Left lung (tissue), 10 donors: ENCODE measurements around the gene PHLDB3. TPM values are rescaled to one million over a fixed set of nuclear protein-coding genes. Genes with fewer than 3 reads are reported as not detected.
A peak's percentile ranks its signal among the peaks of the same experiment; 100 is the strongest.
"Not testable (repeated sequence)": the region's sequence is repeated elsewhere in the genome, so short reads cannot be mapped to it uniquely, and the experiment has no call there.

ENCODE experiments used
- ATAC-seq: fragments of 200-7000 bp; cut with Tn5 transposase; one replicate; pipeline ENCODE4 v1.9.1; 2020; ENCODE audit warnings: moderate library complexity
- DNase-seq, 4 donors: peaks; one replicate each; pipeline ENCODE4 v3.0.0-alpha.2; 2013 to 2020
- H3K27ac ChIP-seq, 2 donors: fragments of 200-600 bp; sonication (generic) in 1 of 2; one replicate each; pipeline versions ENCODE4 v1.5.0 to v1.8.0; 2020 to 2021
- H3K27me3 ChIP-seq, 2 donors: fragments of 200-600 bp; sonication (generic) in 1 of 2; one replicate each; pipeline versions ENCODE4 v1.5.0 to v1.8.0; 2020 to 2021
- H3K36me3 ChIP-seq, 2 donors: fragments of 200-600 bp; sonication (generic) in 1 of 2; one replicate each; pipeline versions ENCODE4 v1.5.0 to v1.8.0; 2020 to 2021
- H3K4me1 ChIP-seq, 2 donors: fragments of 200-600 bp; one replicate each; pipeline ENCODE4 v1.8.0; 2021
- H3K4me3 ChIP-seq, 2 donors: fragments of 200-600 bp; sonication (generic) in 1 of 2; one replicate each; pipeline versions ENCODE4 v1.5.0 to v1.8.0; 2020 to 2021; ENCODE audit warnings: mild to moderate bottlenecking in 1 of 2
- H3K9me3 ChIP-seq, 2 donors: fragments of 200-600 bp; sonication (generic) in 1 of 2; one replicate each; pipeline versions ENCODE4 v1.5.0 to v1.8.0; 2020 to 2021
- CTCF ChIP-seq, 2 donors: fragments of 200-600 bp; sonication (generic) in 1 of 2; IDR thresholded peaks; one replicate each; pipeline versions ENCODE4 v1.5.0 to v1.8.0; 2021; ENCODE audit warnings: antibody characterized with exemption in 2 of 2
- intact Hi-C, 2 donors: fragments of 100-400 bp; cut with DNase I; formaldehyde crosslinking; loops; one replicate each; pipeline versions ENCODE4 v1.11.2 to v1.14.2; 2022
- polyA plus RNA-seq, 6 donors: library from polyadenylated mRNA; unstranded; fragments of 120-200 nt; gene quantifications; one replicate each; pipeline ENCODE4 v1.2.1, GENCODE V29; 2013; ENCODE audit not compliant: insufficient read length in 6 of 6
- total RNA-seq, 2 donors: library from RNA; stranded (reverse); fragmentation: NEBNext Ultra II Directional; extraction: Animal tissue kit (Norgen Biotek cat#: 25700); gene quantifications; one replicate each; pipeline ENCODE4 v1.2.1, GENCODE V29; 2021
- donor health status: DM: no; HTN: yes; CAD: no.
- donor health status: DM: no; HTN: no; CAD: no.

PHLDB3 gene
- total and polyA plus RNA-seq, 8 donors: 4.5 to 13.3 (median 9.8) TPM

GRCh38 chr19:43525836-43526771 is 21.6 kb upstream of the PHLDB3 start:
- DNase-seq (peak in 1 of 4 donors; percentile 16), ATAC-seq (peak; percentile 28)
- H3K27me3 ChIP-seq: no peaks in the 10 kb centered on the region
- H3K4me3 ChIP-seq: peak overlapping the region; percentile 83 to 92
- intact Hi-C loops: loop anchor here in 1 of 2 donors (10.0 kb wide), 1 partner anchor 81 kb away; no protein-coding TSS in a partner anchor
- H3K27ac ChIP-seq: peak overlapping the region; percentile 82 to 84
- peaks cover 19 to 31% of the 10 kb centered on the region in 2 donors for H3K4me1 ChIP-seq
- TF ChIP-seq CTCF (IDR thresholded peaks at IDR 0.05): no peak
- H3K9me3 ChIP-seq: no peaks in the 10 kb centered on the region
- no peaks in the 10 kb centered on the region for H3K36me3 ChIP-seq

GRCh38 chr19:43524922-43525835 is 20.6 kb upstream of the PHLDB3 start:
- H3K4me1 ChIP-seq: peaks cover 19 to 31% of the 10 kb centered on the region in 2 donors
- TF ChIP-seq CTCF (IDR thresholded peaks at IDR 0.05): no peak
- H3K27me3 ChIP-seq: no peaks in the 10 kb centered on the region
- H3K36me3 ChIP-seq: no peaks in the 10 kb centered on the region
- peak overlapping the region; percentile 82 to 84 for H3K27ac ChIP-seq
- intact Hi-C loops: loop anchor here in 1 of 2 donors (10.0 kb wide), 1 partner anchor 80 kb away; no protein-coding TSS in a partner anchor
- DNase-seq (peak in 3 of 4 donors; percentile 20 to 85 (median 72)), ATAC-seq (peak; percentile 69)
- peak overlapping the region; percentile 83 to 92 for H3K4me3 ChIP-seq
- no peaks in the 10 kb centered on the region for H3K9me3 ChIP-seq

GRCh38 chr19:43523696-43524095 is 19.1 kb upstream of the PHLDB3 start:
- not testable (repeated sequence) for H3K9me3 ChIP-seq, H3K27me3 ChIP-seq, DNase-seq, H3K27ac ChIP-seq, H3K4me3 ChIP-seq, H3K36me3 ChIP-seq, ATAC-seq
- peaks cover 19 to 41% of the 10 kb centered on the region in 2 donors for H3K4me1 ChIP-seq
- intact Hi-C loops: loop anchor here in 1 of 2 donors (10.0 kb wide), 1 partner anchor 79 kb away; no protein-coding TSS in a partner anchor

GRCh38 chr19:43522929-43523328 is 18.4 kb upstream of the PHLDB3 start:
- no peak for ATAC-seq
- Histone ChIP-seq H3K4me3 (no peak overlapping the region), H3K4me1 (peaks cover 19 to 41% of the 10 kb centered on the region in 2 donors), H3K27ac (no peak overlapping the region), H3K36me3 (no peaks in the 10 kb centered on the region), H3K27me3 (no peaks in the 10 kb centered on the region), H3K9me3 (no peaks in the 10 kb centered on the region)
- TF ChIP-seq CTCF (IDR thresholded peaks at IDR 0.05): no peak
- no peak for DNase-seq
- intact Hi-C loops: loop anchor here in 1 of 2 donors (10.0 kb wide), 1 partner anchor 78 kb away; no protein-coding TSS in a partner anchor

- DNase-seq: peak; percentile 75 to 91 (median 84)
Observed at GRCh38 chr19:43519436-43520088, 15.0 kb upstream of the PHLDB3 start.

More at GRCh38 chr19:43519436-43520088, 15.0 kb upstream of the PHLDB3 start:
- Histone ChIP-seq H3K4me3 (no peak overlapping the region), H3K36me3 (peaks cover 0 to 11% of the 10 kb centered on the region in 2 donors), H3K27ac (no peak overlapping the region), H3K4me1 (peaks cover 4 to 16% of the 10 kb centered on the region in 2 donors), H3K27me3 (no peaks in the 10 kb centered on the region), H3K9me3 (no peaks in the 10 kb centered on the region)
- peak; percentile 83 to 90 for TF ChIP-seq CTCF (IDR thresholded peaks at IDR 0.05)
- intact Hi-C loops: loop anchor here (5.0 to 10.0 kb wide), 2 partner anchors 72 to 75 kb away; no protein-coding TSS in a partner anchor
- peak; percentile 96 for ATAC-seq
